GM21723 (cell line): Measurements from ENCODE around the gene NUP93.
"Not testable (repeated sequence)": the region's sequence is repeated elsewhere in the genome, so short reads cannot be mapped to it uniquely, and the experiment has no call there.

Experiments
- ATAC-seq: cut with Tn5 transposase; IDR thresholded peaks from one replicate; pipeline ENCODE4 v1.9.1; 2021; ENCODE audit warnings: mild to moderate bottlenecking, moderate library complexity; ENCODE audit not compliant: unreplicated experiment

Gene NUP93

DNA sequence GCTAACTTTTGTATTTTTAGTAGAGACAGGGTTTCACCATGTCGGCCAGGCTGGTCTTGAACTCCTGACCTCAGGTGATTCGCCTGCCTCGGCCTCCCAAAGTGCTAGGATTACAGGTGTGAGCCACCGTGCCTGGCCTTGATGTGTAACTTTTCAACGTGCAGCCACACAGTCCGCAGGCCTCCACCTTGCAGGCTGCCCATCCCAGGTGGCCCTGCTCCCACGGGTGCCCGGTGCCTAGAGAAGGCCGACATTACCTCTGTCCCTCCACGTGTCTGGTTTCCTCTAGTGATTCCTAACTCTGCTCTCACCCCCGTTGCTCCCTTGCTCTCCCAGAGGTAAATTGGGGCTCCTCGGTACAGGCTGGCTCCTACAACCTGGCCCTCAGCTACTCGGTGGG, 155.0 kb downstream of the NUP93 start:
- not testable (repeated sequence) for ATAC-seq

DNA sequence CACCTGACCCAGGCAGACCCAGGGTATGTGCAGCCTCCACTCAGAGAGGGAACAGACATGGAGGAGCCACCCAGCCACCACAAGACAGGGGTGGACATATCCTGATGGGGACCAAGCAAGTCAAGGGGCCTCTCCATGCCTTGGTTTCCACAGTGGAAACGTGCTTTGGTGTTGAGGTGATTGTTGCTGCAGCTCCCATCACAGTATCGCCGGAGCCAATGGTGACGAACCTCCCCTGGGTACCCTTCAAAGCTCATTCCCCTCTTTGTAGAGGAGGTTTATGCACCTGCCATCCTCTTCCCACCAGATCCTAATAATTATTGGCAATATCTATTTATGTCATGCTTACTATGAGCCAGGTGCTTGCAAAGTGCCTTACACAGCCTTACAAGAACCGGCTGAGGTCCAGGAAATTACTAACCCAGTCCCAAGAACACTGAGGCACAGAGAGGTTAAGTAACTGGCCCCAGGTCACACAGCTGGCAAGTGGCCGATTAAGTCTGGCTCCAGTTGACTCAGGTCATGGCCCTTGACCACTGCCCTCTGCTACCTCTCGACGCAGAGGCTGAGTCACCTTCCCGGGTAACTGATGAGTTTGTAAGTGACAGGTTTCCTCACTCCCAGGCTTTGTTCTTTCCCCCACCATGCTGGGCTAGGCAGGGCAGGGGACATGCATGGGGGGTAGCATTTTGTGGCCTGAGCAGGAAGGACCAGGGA, 155.7 kb downstream of the NUP93 start:
- no peak for ATAC-seq

DNA sequence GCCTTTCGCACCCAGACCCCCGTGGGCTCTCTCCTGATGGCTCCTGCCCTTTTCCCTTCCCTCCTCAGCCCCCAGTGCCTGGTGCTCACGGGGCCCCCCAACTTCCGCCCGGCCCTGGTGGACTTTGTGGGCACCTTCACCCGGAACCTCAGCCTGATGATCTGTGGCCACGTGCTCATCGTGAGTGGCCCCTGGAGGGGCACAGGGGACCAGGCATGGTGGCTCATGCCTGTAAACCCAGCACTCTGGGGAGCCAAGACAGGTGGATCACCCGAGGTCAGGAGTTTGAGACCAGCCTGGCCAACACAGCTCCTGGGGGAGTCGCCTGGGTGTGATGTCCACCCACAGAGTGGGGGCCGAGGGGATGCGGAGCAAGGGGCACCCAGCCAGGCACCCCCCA, 156.4 kb downstream of the NUP93 start:
- ATAC-seq = no peak

DNA sequence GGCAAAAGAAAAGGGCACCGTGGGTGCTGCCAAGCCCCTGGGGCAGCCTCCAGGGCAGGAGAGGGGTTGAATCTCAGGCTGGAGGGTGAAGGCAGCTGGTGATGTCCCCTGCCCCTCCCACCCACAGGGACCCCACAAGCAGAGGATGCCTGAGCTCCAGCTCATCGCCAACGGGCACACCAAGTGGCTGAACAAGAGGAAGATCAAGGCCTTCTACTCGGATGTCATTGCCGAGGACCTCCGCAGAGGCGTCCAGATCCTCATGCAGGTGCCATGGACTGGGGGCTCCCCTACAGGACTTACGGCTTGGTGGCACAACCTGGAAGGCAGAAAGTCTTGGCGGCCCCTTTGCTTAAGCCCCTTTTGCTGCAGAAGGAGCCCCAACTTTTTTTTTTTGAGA, 156.9 kb downstream of the NUP93 start:
- no peak for ATAC-seq

DNA sequence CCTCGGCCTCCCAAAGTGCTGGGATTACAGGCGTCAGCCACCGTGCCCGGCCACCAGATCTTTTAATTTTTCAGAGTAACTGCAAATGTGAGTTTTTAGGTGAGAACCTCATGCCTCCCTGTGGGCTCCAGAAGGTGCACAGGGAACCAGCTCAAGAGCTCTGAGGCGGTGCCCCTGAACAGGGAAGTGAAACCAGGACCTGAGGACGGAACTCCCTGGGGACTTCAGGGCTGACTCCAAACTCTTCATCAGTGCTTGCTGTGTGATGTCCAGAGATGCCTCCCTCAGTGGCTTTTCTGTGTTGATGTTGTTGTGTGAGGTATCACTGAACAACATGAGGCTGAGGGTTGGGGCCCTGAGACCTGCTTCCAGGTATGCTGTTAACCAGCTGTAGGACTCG, 158.9 kb downstream of the NUP93 start:
- peak; percentile 96 for ATAC-seq

DNA sequence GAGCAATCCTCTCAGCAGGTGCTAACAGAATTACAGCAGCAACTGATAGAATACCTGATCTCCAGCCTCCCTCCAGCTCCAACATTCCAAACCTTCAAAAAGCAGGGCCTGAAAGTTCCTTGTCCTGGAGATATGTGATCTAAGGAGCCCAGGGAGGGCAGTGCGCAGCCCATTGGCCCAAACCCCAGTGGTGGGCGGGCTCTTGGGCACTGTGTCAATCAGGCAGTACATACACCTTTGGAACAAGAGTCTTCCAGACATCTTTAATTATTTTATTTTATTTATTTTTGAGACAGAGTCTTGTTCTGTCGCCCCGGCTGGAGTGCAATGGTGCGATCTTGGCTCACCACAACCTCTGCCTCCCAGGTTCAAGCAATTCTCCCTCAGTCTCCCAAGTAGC, 159.3 kb downstream of the NUP93 start:
- ATAC-seq = peak; percentile 25

DNA sequence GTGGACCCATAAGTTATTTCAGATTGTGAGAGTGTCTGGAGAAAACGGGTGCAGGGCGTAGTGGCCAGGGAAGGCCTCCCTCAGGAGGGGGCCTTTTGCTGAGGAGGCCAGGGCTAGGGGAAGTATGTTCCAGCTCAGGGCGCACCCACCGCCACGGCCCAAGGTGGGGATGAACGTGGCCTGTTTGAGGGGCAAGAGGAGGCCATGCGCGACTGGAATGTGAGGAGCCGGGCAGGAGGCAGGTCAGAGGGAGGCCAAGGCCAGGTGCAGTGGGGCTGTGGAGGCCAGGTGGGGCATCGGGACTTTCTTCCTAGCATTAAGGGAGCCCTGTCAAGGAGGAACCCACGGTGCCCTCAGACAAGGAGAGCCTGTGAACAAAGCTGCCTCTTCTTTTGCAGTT, 161.8 kb downstream of the NUP93 start:
- no peak for ATAC-seq

DNA sequence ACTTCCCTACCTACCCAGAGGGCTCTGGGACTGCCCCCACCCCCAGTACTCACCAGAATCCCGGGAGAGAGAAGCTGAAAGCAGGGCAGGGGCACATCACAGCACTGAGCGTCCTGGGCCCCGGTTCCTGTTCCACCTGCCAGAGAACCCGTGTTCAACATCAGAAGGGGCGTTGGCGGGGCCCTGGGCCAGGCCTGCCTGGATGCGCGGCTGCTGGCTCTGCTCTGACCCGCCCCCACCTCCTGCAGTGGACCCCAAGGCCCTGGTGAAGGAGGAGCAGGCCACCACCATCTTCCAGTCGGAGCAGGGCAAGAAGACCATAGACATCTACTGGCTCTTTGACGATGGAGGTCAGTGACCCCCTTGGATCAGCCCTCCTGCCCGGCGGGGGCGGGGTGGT, 162.8 kb downstream of the NUP93 start:
- ATAC-seq = no peak

DNA sequence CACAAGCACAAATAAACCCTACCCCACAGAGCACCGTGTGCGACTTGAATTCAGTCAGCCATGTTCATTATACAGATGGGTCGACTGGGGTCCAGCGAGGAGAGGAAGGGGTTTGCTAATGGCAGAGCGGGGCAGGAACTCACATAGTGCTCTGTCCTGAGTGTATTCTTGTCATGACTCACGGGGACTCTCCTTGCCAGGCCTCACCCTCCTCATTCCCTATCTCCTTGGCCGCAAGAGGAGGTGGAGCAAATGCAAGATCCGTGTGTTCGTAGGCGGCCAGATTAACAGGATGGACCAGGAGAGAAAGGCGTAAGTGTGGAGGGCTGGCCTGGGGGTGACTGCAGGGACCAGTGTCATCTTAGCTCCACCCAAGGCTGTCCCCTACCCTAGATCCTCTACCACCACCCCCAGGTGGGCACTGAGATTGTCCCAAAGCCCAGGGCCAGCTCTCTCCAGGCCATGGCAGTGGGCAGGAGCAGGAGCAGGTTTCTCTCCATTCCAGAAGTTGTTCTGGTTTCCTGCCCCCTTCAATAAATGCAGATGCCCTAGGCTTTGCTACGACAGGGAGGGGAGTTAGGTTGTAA, 164.5 kb downstream of the NUP93 start:
- ATAC-seq = no peak

DNA sequence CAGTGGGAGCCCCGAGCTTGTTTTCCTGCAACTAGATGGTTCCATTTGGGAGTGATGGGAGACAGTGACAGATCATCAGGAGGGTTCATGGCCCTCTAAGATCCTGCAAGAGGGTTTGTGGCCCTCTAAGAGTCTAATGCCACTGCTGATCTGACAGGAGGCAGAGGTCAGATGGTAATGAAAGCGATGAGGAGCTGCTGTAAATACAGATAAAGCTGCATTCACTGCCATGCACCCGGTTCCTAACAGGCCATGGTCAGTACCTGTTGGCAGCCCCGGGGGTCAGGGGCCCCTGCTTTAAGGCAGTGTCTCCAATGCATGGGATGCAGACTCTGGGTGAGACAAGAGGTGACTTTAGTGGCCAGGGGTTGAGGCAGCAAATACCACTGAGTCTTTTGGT, 165.9 kb downstream of the NUP93 start:
- ATAC-seq = no peak

DNA sequence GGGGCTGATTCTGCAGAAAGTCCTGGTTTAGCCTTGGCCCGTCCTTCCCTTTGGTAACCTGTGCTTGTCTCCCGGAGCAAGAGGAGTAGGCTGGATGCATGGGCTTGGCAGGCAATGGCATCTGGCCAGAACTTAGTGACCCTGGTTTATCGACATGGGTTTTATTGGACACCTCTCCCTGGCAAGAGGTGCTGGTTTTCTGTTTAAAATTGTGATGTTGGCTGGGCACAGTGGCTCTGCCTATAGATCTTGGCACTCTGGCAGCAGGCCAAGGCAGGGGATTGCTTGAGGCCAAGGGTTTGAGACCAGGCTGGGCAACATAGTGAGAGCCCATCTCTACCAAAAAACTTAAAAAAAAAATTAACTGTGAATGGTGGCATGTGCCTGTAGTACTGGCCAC, 166.3 kb downstream of the NUP93 start:
- no peak for ATAC-seq

DNA sequence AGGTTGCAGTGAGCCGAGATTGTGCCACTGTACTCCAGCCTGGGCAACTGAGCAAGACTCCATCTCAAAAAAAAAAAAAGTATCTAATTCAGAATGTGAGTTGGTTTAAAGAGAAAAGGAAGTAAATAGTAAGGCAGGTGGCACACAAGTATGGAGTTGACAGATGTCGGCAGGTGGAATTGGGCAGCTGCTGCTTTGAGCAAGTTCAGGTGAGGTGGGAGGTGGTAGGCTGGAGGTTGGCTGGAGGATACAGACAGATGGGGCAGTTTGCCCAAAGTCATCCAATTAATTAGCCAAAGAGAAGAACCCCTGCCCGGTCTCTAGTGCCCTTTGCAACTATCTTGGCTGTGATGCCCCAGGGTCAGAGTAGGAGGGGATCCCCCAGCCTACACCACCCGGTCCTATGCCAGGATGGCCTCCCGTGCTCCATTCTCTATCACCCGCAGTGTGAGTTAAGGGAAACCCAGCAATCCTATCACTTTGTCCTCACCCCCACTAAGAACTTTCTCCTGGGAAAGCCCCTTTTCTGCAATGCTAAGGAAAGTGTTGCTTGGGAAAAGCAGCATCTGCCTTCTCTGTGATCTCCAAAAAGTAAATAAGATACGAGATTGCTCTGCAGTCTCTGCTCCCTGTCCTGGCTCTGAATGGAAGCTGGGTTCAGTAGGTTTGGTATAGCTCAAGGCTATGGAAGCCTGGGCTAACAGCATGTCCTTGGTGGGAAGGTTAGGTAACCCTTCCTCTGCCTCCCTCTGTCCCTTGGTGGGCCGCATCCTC, 167.3 kb downstream of the NUP93 start:
- ATAC-seq = no peak

DNA sequence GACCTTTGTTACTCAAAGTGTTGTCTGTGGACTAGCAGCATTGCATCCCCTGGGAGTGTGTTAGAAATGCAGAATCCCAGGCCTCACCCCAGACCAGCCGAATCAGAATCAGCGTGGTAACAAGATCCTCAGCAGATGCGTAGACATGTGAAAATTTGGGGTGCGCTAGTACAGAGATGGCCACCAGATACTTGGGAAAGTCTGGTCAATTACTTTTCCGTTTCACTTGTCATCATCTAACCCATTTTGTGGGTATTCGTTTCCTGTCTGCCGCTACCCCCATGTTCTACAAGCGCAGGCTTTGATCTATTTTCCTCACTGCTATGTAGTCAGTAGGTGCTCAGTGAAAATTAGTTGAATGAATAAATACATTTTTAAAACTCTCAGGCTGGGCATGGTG, 168.9 kb downstream of the NUP93 start:
- peak; percentile 80 for ATAC-seq
